Ovary (tissue), 3 donors: ENCODE measurements around the gene ARMC8.

ENCODE experiments used
- EP300 ChIP-seq: sonication (generic); formaldehyde crosslinking; IDR thresholded peaks from one replicate; pipeline ENCODE4 v1.6.1; 2017; ENCODE audit warnings: antibody characterized with exemption
- POLR2A ChIP-seq: fragments of 450-650 bp; IDR thresholded peaks from one replicate; pipeline ENCODE4 v1.6.1; 2017; ENCODE audit warnings: antibody characterized with exemption, mild to moderate bottlenecking, moderate library complexity
- TF ChIP-seq, protein P1 (sequence below), 3 donors: fragments of 450-650 bp in 2 of 3; fragments of 200-600 bp in 1 of 3; IDR thresholded peaks; one replicate each; pipeline versions ENCODE4 v1.5.1 to v1.8.0; 2016 to 2022; ENCODE audit warnings: antibody characterized with exemption in 3 of 3, mild to moderate bottlenecking in 1 of 3
- donor health status: DM: no; HTN: no; CAD: no.

DNA sequence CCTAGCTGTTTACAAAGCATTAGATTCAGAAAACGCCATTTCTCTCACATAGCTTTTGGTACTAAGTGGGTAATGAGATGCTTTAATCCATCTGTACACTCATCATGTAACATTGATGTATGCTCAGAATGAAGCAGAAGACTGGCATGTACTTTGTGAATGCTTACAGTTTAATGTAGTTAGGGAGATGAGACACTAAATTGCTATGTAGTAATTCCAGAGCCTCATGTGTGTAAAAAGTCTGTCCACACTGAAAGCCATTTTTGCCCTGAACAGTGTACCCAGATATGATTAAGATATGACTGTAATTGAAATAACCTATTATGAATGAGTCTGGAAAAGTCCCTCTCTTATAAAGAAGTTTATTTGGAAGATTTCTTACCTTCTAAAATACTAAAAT is 66.5 kb downstream of the ARMC8 start:
- TF ChIP-seq, protein P1, sequence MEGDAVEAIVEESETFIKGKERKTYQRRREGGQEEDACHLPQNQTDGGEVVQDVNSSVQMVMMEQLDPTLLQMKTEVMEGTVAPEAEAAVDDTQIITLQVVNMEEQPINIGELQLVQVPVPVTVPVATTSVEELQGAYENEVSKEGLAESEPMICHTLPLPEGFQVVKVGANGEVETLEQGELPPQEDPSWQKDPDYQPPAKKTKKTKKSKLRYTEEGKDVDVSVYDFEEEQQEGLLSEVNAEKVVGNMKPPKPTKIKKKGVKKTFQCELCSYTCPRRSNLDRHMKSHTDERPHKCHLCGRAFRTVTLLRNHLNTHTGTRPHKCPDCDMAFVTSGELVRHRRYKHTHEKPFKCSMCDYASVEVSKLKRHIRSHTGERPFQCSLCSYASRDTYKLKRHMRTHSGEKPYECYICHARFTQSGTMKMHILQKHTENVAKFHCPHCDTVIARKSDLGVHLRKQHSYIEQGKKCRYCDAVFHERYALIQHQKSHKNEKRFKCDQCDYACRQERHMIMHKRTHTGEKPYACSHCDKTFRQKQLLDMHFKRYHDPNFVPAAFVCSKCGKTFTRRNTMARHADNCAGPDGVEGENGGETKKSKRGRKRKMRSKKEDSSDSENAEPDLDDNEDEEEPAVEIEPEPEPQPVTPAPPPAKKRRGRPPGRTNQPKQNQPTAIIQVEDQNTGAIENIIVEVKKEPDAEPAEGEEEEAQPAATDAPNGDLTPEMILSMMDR (IDR thresholded peaks at IDR 0.05), result no peak
- TF ChIP-seq POLR2A, result no peak
- TF ChIP-seq EP300, result no peak
